GM18909 (cell line): ENCODE measurements around the gene CRYBG1.

Source experiments
- ATAC-seq: cut with Tn5 transposase; IDR thresholded peaks from one replicate; pipeline ENCODE4 v1.9.1; 2021; ENCODE audit warnings: mild to moderate bottlenecking; ENCODE audit not compliant: unreplicated experiment, poor library complexity

CRYBG1 gene

GRCh38 chr6:106456756-106457155, 96.2 kb downstream of the CRYBG1 start:
- no peak for ATAC-seq

GRCh38 chr6:106458021-106458986, 97.8 kb downstream of the CRYBG1 start:
- no peak for ATAC-seq

DNA sequence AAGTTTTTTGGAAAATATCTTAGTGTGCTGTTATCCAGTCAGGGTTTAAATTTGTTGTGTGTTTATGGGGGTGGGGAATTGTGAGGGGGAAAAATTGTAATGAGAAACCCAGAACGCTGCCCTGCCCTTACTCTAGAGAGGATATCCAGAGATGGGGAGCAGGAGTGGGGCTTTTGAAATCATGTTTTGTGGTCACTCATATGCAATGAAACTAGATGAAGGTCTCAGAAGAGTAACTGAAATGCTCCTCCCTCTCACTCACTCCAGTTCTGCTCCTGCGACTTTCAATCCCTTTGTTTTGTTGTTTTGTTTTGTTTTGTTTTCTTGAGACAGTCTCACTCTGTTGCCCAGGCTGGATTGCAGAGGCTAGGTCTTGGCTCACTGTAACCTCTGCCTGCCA, 100.0 kb downstream of the CRYBG1 start:
- ATAC-seq = no peak

DNA sequence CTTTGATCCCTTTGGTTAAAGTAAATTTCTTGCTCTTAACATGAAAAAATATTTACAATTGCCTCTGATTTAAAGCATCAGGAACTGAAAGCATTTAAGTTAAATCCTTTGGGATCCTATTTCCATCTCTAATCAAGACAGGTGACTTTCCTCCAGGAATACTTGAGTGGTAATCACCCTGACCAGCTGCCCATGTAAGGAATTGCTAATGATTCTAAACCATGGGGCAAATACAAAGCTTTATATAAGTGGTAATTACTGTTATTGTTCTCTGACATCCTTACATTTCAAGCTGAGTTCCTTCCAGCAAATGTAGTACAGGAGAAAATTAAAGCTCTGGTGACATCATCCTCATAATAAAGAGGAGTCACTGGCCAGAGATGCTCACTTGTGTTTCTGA, 100.6 kb downstream of the CRYBG1 start:
- no peak for ATAC-seq

GRCh38 chr6:106462923-106463557, 102.5 kb downstream of the CRYBG1 start:
- ATAC-seq = no peak

DNA sequence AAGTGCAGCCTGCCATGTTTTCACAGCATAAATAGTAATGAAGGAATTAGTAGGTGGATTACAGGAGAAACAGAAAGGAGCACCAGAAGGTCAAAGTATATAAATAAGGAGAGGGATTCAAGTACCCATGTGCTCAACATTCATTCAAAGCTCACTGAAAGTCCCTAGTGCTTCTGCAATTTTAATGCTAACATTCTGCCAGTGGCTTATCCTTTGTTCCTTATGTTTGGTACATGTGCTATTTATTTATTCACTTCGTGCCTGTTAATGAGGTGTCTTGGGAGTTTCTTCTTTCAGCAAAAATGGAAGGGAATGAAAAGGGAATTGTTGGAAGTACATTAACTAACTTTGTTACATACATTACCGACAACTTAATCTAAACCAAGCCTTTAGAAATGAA, 105.7 kb downstream of the CRYBG1 start:
- ATAC-seq = no peak

DNA sequence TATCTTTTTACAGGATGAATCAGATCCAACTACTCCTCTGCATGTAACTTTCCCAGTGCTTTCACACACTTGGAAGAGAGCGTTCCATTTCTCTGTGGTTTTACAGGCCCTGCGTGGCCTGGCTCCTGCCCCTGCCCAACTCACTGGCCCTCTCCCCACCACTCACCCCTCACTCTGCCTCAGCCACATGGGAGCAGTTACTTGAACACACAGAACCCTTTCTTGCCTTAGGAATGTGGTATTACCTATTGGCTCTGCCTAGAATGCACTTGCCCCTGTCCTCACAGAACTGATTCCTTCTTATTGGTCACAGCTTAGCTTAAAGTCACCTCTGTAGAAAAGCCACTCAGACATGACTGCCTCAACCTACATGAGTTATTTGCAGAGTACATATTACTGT, 108.4 kb downstream of the CRYBG1 start:
- no peak for ATAC-seq

- ATAC-seq = no peak
Observed at GRCh38 chr6:106469882-106470281, 109.4 kb downstream of the CRYBG1 start.

GRCh38 chr6:106470316-106470715, 109.8 kb downstream of the CRYBG1 start:
- ATAC-seq = no peak

GRCh38 chr6:106470811-106471210, 110.3 kb downstream of the CRYBG1 start:
- no peak for ATAC-seq

- no peak for ATAC-seq
Observed at GRCh38 chr6:106473812-106474211, 113.3 kb downstream of the CRYBG1 start.

- ATAC-seq = no peak
Observed at GRCh38 chr6:106474466-106474865, 113.9 kb downstream of the CRYBG1 start.

DNA sequence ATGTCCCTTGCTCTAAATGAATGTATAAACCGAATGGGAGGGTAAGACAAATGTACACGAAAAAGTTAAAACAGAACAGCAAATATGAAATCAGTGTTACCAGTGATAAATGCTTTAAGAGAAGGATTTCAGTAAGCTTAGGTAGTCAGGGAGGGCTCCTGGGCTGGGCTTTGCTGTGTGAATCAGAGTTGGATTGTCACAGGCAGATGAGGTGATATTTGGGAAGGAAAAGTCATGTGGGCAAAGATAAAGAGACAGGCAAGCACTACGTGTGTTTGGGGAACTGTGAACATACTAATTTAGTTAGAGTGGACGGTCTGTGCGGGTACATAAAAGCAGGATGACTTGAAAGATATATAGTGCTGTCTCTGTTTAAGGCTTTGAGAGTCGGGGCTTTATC, 114.8 kb downstream of the CRYBG1 start:
- ATAC-seq = no peak

DNA sequence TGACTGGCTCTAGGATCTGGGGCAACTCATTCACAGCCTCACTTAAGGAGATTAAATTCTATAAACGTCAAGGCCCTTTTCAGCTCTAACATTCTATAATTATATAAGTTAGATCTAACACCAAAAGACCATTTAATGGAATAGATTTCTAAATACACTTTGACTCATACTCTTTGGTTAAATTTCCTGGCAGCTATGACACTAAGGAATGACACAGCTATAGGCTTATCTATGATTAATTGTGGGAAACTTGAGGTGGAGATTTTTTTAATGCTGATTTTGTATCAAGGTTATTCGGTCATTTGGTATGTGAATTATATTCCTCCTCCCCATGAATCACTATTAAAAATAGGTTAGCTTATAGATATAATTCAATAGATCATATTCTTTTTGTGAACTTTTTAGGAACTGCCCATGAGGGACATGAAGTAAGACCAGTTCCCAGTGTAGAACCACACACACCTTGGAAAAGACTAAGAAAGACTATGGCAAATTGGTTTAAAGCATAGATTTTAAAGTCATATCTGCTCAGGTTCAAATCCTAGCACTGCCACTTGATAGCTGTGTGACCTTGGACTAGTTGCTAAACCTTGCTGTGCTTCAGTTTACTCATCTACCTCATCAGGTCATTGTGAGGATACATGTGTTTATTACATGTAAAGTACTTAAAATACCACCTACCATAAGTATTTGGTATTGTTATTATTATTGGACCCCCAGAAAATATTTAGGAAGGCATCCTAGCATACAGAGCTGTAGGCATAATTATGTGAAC, 116.0 kb downstream of the CRYBG1 start:
- ATAC-seq = no peak

- ATAC-seq = no peak
Observed at GRCh38 chr6:106477146-106477545, 116.6 kb downstream of the CRYBG1 start.

DNA sequence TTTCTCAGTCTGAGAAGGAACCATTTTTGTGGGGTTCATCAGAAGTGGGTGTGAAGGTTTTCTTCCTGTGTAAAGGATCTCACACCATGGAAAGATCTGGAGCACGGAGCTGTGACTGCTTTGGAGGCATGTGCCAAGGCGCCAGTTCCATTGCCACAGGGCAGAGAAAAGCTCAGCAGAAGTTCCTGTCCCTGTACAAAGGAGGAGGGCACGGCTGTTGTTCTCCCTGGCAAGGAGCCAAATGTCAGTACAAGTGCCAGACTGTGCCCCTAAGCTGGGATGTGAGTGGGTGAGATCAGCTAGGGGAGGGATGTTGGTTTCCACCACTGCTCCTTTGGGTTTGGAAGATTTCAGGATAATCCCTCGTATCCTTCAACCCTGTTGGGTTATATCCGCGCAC, 117.3 kb downstream of the CRYBG1 start:
- no peak for ATAC-seq

GRCh38 chr6:106486236-106486635, 125.7 kb downstream of the CRYBG1 start:
- no peak for ATAC-seq

DNA sequence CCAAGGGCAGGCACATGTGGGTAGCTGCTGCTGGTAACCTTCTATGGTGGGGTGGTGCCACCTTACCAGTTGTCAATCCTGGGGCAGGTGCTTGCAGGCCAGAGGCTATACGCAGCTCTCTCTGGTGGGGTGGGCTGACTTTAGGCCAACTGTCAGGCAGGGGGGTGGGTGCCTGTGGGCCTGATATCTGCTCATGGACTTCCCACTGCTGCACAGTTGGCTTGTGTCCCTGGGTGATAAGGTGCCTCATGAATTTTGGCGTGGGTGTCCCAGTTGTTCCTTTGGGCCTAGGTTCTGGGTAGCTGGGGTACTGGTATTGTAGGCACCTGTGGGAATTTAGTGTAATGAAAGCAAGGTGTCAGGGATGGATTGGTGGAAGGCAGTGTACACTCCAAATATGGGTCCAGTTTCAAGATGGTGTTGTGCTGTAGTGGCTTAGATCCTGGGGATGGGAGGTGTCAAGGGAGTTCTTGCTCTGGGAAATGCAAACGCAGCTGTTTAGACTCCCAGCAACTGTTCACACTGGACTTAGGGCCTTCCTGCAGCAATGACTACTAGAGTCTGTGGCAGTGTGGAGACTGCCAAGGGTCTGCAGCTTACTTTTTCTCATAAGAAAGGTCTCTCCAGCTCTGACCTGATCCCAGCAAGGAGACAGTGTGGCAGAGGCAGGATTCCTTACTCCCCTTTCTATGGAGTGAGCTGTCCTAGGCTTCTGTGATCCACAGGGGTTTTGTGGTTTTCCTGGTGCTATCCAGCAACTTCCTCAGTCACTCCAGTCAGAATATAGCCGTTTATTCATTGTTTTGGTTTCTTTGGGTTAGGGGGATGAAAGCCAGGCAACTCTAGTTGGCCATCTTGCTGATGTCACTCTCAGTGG, 128.2 kb downstream of the CRYBG1 start:
- ATAC-seq = no peak

- no peak for ATAC-seq
Observed at GRCh38 chr6:106490030-106490429, 129.5 kb downstream of the CRYBG1 start.

GRCh38 chr6:106490436-106490835, 129.9 kb downstream of the CRYBG1 start:
- no peak for ATAC-seq
